Panc1 (cell line): ENCODE results near the gene ASCL2.

ENCODE experiments used
- POLR2AphosphoS5 ChIP-seq: IDR thresholded peaks from 2 replicates; pipeline ENCODE4 v1.6.1; 2012; ENCODE audit warnings: mild to moderate bottlenecking, low read depth, low read length, moderate library complexity
- SIN3A ChIP-seq: IDR thresholded peaks from 2 replicates; pipeline ENCODE4 v1.6.1; 2012; ENCODE audit warnings: low read depth, mild to moderate bottlenecking, low read length, moderate library complexity, borderline replicate concordance; ENCODE audit not compliant: insufficient read depth
- TF ChIP-seq, protein P1 (sequence below): fragments of 450-650 bp; IDR thresholded peaks from 2 replicates; pipeline ENCODE4 v1.5.1; 2017; ENCODE audit warnings: mild to moderate bottlenecking

DNA sequence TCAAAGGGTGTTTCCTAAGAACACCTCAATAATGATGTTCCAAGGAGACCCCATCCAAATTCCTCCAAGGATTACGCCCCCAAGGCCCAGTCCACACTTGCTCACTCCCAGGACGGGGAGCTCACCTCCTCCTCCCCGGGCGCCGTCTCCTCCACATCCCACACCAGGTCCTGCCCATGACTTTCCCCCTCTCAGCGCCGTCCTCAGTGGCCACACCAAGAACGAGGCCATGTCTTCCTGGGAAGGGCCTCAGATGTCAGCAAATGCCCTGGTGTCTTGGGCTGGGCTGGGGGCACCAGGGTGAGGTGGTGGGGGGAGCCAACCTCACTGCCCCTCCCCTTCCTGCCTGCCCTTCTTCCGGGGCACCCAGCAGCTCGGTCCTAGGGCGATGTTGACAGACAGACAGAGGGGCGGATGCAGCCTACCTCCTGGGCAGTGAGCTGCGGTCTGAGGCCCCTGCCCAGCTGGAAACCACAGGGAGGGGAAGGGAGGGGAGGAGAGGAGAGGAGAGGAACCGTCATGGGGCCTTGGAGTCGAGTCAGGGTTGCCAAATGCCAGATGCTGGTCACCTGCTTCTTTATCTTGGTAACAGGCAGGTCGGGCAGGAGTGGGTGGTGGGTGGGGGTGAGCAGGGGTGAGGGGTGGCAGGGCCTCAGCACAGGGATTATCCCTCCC lies 31.4 kb upstream of the ASCL2 start, which contains the start of the genes C11orf21 and TSPAN32:
- TF ChIP-seq, protein P1, sequence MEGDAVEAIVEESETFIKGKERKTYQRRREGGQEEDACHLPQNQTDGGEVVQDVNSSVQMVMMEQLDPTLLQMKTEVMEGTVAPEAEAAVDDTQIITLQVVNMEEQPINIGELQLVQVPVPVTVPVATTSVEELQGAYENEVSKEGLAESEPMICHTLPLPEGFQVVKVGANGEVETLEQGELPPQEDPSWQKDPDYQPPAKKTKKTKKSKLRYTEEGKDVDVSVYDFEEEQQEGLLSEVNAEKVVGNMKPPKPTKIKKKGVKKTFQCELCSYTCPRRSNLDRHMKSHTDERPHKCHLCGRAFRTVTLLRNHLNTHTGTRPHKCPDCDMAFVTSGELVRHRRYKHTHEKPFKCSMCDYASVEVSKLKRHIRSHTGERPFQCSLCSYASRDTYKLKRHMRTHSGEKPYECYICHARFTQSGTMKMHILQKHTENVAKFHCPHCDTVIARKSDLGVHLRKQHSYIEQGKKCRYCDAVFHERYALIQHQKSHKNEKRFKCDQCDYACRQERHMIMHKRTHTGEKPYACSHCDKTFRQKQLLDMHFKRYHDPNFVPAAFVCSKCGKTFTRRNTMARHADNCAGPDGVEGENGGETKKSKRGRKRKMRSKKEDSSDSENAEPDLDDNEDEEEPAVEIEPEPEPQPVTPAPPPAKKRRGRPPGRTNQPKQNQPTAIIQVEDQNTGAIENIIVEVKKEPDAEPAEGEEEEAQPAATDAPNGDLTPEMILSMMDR, result no peak
- no peak for TF ChIP-seq POLR2AphosphoS5
- TF ChIP-seq SIN3A, result no peak
